Endothelial cell (in vitro differentiated cells): ENCODE results near the gene TBCK. TPM values are rescaled to one million over a fixed set of nuclear protein-coding genes. Genes with fewer than 3 reads are reported as not detected.

Source experiments
- DNase-seq: peaks from one replicate; pipeline ENCODE4 v3.0.0; 2021; ENCODE audit warnings: low spot score
- H3K27ac Mint-ChIP-seq: one replicate; pipeline ENCODE4 v1.8.0; 2021; ENCODE audit warnings: mixed read lengths, inconsistent platforms; ENCODE audit not compliant: unreplicated experiment
- H3K27me3 Mint-ChIP-seq: one replicate; pipeline ENCODE4 v1.8.0; 2021; ENCODE audit warnings: mild to moderate bottlenecking, moderate library complexity, mixed read lengths, inconsistent platforms; ENCODE audit not compliant: unreplicated experiment
- H3K36me3 Mint-ChIP-seq: one replicate; pipeline ENCODE4 v1.8.0; 2021; ENCODE audit warnings: mild to moderate bottlenecking, low read depth, mixed read lengths, inconsistent platforms; ENCODE audit not compliant: unreplicated experiment
- H3K4me1 Mint-ChIP-seq: one replicate; pipeline ENCODE4 v1.8.0; 2021; ENCODE audit warnings: mild to moderate bottlenecking, mixed read lengths, inconsistent platforms; ENCODE audit not compliant: unreplicated experiment
- H3K4me3 Mint-ChIP-seq: one replicate; pipeline ENCODE4 v1.8.0; 2021; ENCODE audit warnings: mild to moderate bottlenecking, mixed read lengths, inconsistent platforms; ENCODE audit not compliant: unreplicated experiment
- H3K9me3 Mint-ChIP-seq: one replicate; pipeline ENCODE4 v1.8.0; 2021; ENCODE audit warnings: mixed read lengths, inconsistent platforms; ENCODE audit not compliant: unreplicated experiment
- CTCF ChIP-seq: fragments of 200-600 bp; sonication (generic); IDR thresholded peaks from one replicate; pipeline ENCODE4 v1.5.0; 2021; ENCODE audit warnings: antibody characterized with exemption; ENCODE audit not compliant: unreplicated experiment
- total RNA-seq: library from RNA; stranded (reverse); fragmentation: NEBNext Ultra II Directional; extraction: Animal tissue kit (Norgen Biotek cat#: 25700); gene quantifications from one replicate; pipeline ENCODE4 v1.2.1, GENCODE V29; 2021; ENCODE audit not compliant: unreplicated experiment

Gene TBCK
- total RNA-seq, 1 donor from 2014 or later: 48.6 TPM

DNA sequence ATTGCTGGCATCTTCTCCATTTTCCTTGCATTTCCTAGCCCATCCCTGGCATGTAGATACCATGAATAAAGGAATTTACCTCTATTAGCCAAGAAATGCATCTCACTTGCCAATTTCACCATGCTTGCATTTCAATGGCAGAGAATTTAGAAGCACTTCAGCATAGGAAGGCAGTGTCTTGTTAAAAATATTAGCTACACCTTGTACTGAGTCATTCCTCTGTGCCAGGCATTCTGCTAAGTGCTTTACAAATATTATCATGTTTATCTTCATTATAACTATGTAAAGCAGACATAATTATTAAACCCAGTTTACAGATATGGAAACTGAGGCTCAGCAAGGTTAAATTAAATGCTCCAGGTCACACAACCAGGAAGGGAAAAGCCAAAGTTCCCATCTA is 282.5 kb downstream of the TBCK start:
- no peak overlapping the region for H3K27ac Mint-ChIP-seq
- DNase-seq: no peak
- H3K9me3 Mint-ChIP-seq: no peaks in the 10 kb centered on the region
- peaks cover 5% of the 10 kb centered on the region for H3K27me3 Mint-ChIP-seq
- TF ChIP-seq CTCF: no peak
- H3K4me1 Mint-ChIP-seq: peaks cover 13% of the 10 kb centered on the region
- H3K36me3 Mint-ChIP-seq: no peaks in the 10 kb centered on the region
- H3K4me3 Mint-ChIP-seq: no peak overlapping the region

GRCh38 chr4:106032851-106033286 is 283.1 kb downstream of the TBCK start:
- no peaks in the 10 kb centered on the region for H3K36me3 Mint-ChIP-seq
- peaks cover 5% of the 10 kb centered on the region for H3K27me3 Mint-ChIP-seq
- H3K4me1 Mint-ChIP-seq: peaks cover 13% of the 10 kb centered on the region
- no peak overlapping the region for H3K27ac Mint-ChIP-seq
- TF ChIP-seq CTCF: no peak
- no peaks in the 10 kb centered on the region for H3K9me3 Mint-ChIP-seq
- no peak for DNase-seq
- H3K4me3 Mint-ChIP-seq: no peak overlapping the region

GRCh38 chr4:106022454-106022853 is 293.6 kb downstream of the TBCK start:
- Mint-ChIP-seq H3K4me1 (no peaks in the 10 kb centered on the region), H3K4me3 (no peak overlapping the region), H3K27me3 (peaks cover 2% of the 10 kb centered on the region), H3K27ac (no peak overlapping the region), H3K36me3 (no peaks in the 10 kb centered on the region), H3K9me3 (no peaks in the 10 kb centered on the region)
- TF ChIP-seq CTCF: no peak
- no peak for DNase-seq

DNA sequence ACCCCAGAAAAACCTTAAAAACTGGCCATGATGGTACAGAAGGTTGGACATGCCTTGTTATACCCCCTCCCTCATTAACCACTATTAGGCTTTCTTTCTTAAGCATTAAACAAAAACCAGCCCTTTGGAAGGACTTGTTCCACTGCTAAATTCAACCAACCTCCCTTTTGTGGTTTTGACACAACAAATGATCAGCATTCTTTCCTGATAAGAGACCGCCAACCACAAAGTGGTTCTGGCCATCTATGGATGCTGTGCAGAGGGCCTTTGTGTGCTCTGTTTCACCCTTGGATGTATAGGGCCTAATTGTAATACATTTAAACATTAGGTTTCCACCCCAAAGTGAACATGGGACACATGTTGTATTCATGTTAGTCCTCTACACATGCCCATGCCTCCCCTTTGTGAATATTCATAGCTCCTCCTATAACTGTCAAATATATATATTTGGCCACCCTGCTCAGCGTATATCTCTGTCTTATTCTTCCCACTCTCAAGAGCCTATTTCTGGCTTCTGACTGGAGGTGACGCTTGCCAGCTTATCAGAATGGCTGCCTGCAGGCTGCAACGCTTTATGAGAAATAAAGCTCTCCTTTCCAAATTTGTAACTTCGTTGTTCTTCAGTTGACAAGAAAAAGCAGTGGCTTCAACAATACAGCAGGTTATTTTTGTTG is 294.1 kb downstream of the TBCK start:
- no peak for DNase-seq
- H3K9me3 Mint-ChIP-seq: no peaks in the 10 kb centered on the region

More for the DNA sequence above, 294.1 kb downstream of the TBCK start:
- Mint-ChIP-seq H3K4me1 (no peaks in the 10 kb centered on the region), H3K27me3 (peaks cover 2% of the 10 kb centered on the region), H3K27ac (no peak overlapping the region), H3K4me3 (no peak overlapping the region), H3K36me3 (no peaks in the 10 kb centered on the region)
- no peak for TF ChIP-seq CTCF
